Psoas muscle (tissue), 8 donors: ENCODE measurements around the gene JAGN1. TPM values are rescaled to one million over a fixed set of nuclear protein-coding genes. Genes with fewer than 3 reads are reported as not detected.
"Not testable (repeated sequence)": the region's sequence is repeated elsewhere in the genome, so short reads cannot be mapped to it uniquely, and the experiment has no call there.

ENCODE experiments used
- ATAC-seq, 4 donors: fragments of 200-7000 bp; cut with Tn5 transposase; one replicate each; pipeline ENCODE4 v1.9.1; 2020; ENCODE audit warnings: moderate library complexity in 3 of 4, mild to moderate bottlenecking in 2 of 4
- DNase-seq, 2 donors: peaks; one replicate each; pipeline ENCODE4 v3.0.0-alpha.2; 2020
- H3K27ac ChIP-seq: fragments of 200-600 bp; one replicate; pipeline ENCODE4 v1.8.0; 2022
- H3K27me3 ChIP-seq, 3 donors: fragments of 200-600 bp in 1 of 3; one replicate each; pipeline versions ENCODE4 v1.6.1 to v1.8.0; 2013 to 2022; ENCODE audit warnings: low read length in 2 of 3, mild to moderate bottlenecking in 2 of 3, moderate library complexity in 1 of 3; ENCODE audit not compliant: insufficient read depth in 3 of 3
- H3K36me3 ChIP-seq, 2 donors: fragments of 200-600 bp in 1 of 2; one replicate each; pipeline versions ENCODE4 v1.6.1 to v1.8.0; 2013 to 2022; ENCODE audit warnings: low read depth in 1 of 2, mild to moderate bottlenecking in 1 of 2, moderate library complexity in 1 of 2; ENCODE audit not compliant: insufficient read depth in 1 of 2
- H3K4me1 ChIP-seq: fragments of 200-600 bp; one replicate; pipeline ENCODE4 v1.8.0; 2022
- H3K4me3 ChIP-seq: fragments of 200-600 bp; one replicate; pipeline ENCODE4 v1.8.0; 2022; ENCODE audit warnings: mild to moderate bottlenecking
- H3K9me3 ChIP-seq: fragments of 200-600 bp; one replicate; pipeline ENCODE4 v1.8.0; 2022
- WGBS, 3 donors: extraction: QIAGEN DNeasy Blood & Tissue Kit; methylation state at CpG; one replicate each; pipeline versions ENCODE4 v1.1.6 to v1.1.7; 2013; 5-methylcytosine and 5-hydroxymethylcytosine counted together
- intact Hi-C, 2 donors: fragments of 100-400 bp; cut with DNase I; formaldehyde crosslinking; loops; one replicate each; pipeline versions ENCODE4 v1.11.0 to v1.14.2; 2022
- polyA plus RNA-seq, 3 donors: library from polyadenylated mRNA; stranded (reverse); fragments of 200-250 nt; gene quantifications; one replicate each; pipeline ENCODE4 v1.2.3, GENCODE V29; 2013
- total RNA-seq, 4 donors: library from RNA; stranded (reverse); fragmentation: NEBNext Ultra II Directional in 2 of 4; extraction: Animal tissue kit (Norgen Biotek cat#: 25700) in 2 of 4; gene quantifications; one replicate each; pipeline versions ENCODE4 v1.2.1 to v1.2.4, GENCODE V29; 2021 to 2023
- TF ChIP-seq, protein P1 (sequence below): fragments of 200-600 bp; IDR thresholded peaks from one replicate; pipeline ENCODE4 v1.8.0; 2022; ENCODE audit warnings: antibody characterized with exemption
- donor health status: healthy with polysubstance abuse.
- donor health status: DM: no; HTN: no; CAD: no; lungs with moderate emphysema.
- donor health status: Bipolar disorder and iron deficiency.
- donor health status: healthy.
- donor health status: DM: yes; HTN: yes; CAD: no.
- donor health status: DM: no; HTN: no; CAD: no.
- donor health status: DM: no; HTN: no; CAD: no.
- donor health status: DM: yes; HTN: yes; CAD: no.

JAGN1 gene
- total and polyA plus RNA-seq, 7 donors: 18.6 to 98.2 (median 44.4) TPM

DNA sequence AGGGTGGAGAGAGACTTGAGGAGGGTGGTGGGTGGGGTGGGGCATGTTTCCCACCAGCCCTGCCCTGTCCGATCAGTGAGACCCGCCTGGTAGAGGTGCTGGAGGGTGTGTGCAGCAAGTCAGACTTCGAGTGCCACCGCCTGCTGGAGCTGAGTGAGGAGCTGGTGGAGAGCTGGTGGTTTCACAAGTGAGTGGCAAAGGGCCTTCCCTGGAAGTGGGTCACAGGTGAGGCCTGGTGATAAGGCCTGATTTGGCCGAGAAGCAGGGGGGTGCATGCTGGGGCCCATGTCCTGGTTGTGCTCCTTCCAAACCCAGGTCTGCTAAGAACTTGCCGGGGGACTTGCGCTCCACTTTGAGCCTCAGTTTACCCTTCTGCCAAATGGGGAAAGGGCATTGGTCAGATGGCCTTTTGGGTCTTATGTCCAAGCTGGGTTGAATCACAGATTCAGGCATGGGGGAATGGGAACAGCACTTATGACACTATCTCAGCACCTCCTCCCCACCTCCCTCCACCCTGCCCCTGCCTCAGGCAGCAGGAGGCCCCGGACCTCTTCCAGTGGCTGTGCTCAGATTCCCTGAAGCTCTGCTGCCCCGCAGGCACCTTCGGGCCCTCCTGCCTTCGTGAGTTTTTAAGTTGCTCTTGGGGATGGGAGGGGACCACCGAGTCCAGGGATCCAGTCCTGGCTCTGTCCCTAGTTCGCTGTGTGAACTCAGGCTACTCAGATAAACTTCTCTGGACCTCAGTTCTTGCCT, 47.3 kb downstream of the JAGN1 start:
- H3K4me3 ChIP-seq: no peak overlapping the region
- 93 to 95% (median 94%) methylated on average over 13 of the region's 13 CpGs for WGBS, 3 donors
- no peak overlapping the region for H3K27ac ChIP-seq
- DNase-seq (no peak), ATAC-seq (no peak)
- peaks cover 0 to 53% of the 10 kb centered on the region in 2 donors for H3K36me3 ChIP-seq
- no peaks in the 10 kb centered on the region for H3K27me3 ChIP-seq
- H3K4me1 ChIP-seq: peaks cover 26% of the 10 kb centered on the region
- TF ChIP-seq, protein P1, sequence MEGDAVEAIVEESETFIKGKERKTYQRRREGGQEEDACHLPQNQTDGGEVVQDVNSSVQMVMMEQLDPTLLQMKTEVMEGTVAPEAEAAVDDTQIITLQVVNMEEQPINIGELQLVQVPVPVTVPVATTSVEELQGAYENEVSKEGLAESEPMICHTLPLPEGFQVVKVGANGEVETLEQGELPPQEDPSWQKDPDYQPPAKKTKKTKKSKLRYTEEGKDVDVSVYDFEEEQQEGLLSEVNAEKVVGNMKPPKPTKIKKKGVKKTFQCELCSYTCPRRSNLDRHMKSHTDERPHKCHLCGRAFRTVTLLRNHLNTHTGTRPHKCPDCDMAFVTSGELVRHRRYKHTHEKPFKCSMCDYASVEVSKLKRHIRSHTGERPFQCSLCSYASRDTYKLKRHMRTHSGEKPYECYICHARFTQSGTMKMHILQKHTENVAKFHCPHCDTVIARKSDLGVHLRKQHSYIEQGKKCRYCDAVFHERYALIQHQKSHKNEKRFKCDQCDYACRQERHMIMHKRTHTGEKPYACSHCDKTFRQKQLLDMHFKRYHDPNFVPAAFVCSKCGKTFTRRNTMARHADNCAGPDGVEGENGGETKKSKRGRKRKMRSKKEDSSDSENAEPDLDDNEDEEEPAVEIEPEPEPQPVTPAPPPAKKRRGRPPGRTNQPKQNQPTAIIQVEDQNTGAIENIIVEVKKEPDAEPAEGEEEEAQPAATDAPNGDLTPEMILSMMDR: no peak
- no peaks in the 10 kb centered on the region for H3K9me3 ChIP-seq
- intact Hi-C loops: loop anchor here in 1 of 2 donors (10.0 kb wide), 1 partner anchor 287 kb away; no protein-coding TSS in a partner anchor

DNA sequence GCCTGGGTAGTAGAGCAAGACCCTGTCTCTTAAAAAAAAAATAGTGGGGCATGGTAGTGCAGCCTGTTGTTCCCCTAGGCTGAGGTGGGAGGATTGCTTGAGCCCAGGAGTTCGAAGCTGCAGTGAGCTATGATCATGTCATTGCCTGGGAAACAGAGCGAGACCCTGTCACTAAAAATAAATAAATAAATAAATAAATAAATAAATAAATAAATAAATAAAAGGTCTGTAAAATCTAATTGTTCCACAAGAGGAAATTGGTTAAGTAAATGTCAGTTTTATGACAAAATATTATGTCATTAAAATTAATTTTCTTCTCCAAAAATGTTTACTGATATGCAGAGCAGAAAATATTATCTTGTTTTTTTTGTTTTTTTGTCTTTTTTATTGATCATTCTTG, 48.6 kb downstream of the JAGN1 start:
- intact Hi-C loops: loop anchor here in 1 of 2 donors (10.0 kb wide), 1 partner anchor 286 kb away; no protein-coding TSS in a partner anchor
- DNase-seq (no peak), ATAC-seq (no peak)
- H3K9me3 ChIP-seq: no peaks in the 10 kb centered on the region
- H3K36me3 ChIP-seq: peaks cover 0 to 66% of the 10 kb centered on the region in 2 donors
- H3K27me3 ChIP-seq: no peaks in the 10 kb centered on the region
- H3K4me3 ChIP-seq: no peak overlapping the region
- WGBS, 3 donors: 96 to 98% (median 98%) methylated on average over 2 of the region's 2 CpGs
- no peak overlapping the region for H3K27ac ChIP-seq
- TF ChIP-seq, protein P1: no peak
- peaks cover 26% of the 10 kb centered on the region for H3K4me1 ChIP-seq

DNA sequence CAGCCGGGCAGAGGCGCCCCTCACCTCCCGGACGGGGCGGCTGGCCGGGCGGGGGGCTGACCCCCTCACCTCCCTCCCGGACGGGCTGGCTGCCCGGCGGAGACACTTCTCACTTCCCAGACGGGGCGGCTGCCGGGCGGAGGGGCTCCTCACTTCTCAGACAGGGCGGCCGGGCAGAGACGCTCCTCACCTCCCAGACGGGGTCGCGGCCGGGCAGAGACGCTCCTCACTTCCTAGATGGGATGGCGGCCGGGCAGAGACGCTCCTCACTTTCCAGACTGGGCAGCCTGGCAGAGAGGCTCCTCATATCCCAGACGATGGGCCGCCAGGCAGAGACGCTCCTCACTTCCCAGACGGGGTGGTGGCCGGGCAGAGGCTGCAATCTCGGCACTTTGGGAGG, 49.5 kb downstream of the JAGN1 start:
- Histone ChIP-seq H3K36me3 (peaks cover 0 to 72% of the 10 kb centered on the region in 2 donors), H3K4me1 (peaks cover 22% of the 10 kb centered on the region)
- ATAC-seq, H3K9me3 ChIP-seq, H3K27me3 ChIP-seq, DNase-seq, H3K27ac ChIP-seq, H3K4me3 ChIP-seq: not testable (repeated sequence)
- 83 to 99% (median 96%) methylated on average over 7 to 32 of the region's 32 CpGs for WGBS, 3 donors
- intact Hi-C loops: loop anchor here in 1 of 2 donors (10.0 kb wide), 2 partner anchors 195 to 285 kb away; no protein-coding TSS in a partner anchor

DNA sequence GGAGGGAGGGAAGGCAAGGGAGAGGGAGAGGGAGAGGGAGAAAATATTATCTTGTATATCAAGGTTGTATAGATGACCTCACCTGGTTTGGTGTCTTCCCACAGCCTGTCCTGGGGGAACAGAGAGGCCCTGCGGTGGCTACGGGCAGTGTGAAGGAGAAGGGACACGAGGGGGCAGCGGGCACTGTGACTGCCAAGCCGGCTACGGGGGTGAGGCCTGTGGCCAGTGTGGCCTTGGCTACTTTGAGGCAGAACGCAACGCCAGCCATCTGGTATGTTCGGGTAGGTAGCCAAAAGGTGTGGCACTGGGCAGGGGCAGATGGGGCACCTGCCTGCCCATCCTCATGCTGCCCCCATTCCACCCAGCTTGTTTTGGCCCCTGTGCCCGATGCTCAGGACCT, 50.3 kb downstream of the JAGN1 start:
- no peak overlapping the region for H3K4me3 ChIP-seq
- no peaks in the 10 kb centered on the region for H3K27me3 ChIP-seq
- intact Hi-C loops: loop anchor here in 1 of 2 donors (10.0 kb wide), 1 partner anchor 194 kb away; no protein-coding TSS in a partner anchor
- H3K9me3 ChIP-seq: no peaks in the 10 kb centered on the region
- no peak for ATAC-seq
- H3K4me1 ChIP-seq: peaks cover 13% of the 10 kb centered on the region
- TF ChIP-seq, protein P1: no peak
- peaks cover 0 to 63% of the 10 kb centered on the region in 2 donors for H3K36me3 ChIP-seq
- DNase-seq: no peak
- no peak overlapping the region for H3K27ac ChIP-seq
- WGBS, 3 donors: 91 to 94% (median 93%) methylated on average over 10 of the region's 10 CpGs

DNA sequence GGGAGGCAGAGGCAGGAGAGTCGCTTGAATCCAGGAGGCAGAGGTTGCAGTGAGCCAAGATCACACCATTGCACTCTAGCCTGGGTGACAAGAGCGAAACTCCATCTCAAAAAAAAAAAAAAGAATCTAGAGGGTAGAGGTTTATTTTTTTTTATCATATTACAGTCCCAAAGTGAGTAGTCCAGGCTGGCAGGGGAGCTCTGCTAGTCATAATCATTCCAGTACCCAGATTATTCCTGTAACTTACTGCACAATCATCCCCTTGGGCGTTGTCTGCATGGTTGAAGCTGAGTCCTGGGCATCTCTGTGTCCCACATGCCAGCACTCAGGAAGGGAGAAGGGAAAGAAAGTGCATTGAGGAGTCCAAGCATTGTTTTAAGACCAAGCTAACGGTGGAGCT, 51.8 kb downstream of the JAGN1 start:
- no peaks in the 10 kb centered on the region for H3K27me3 ChIP-seq
- intact Hi-C loops: loop anchor here in 1 of 2 donors (10.0 kb wide), 1 partner anchor 193 kb away; no protein-coding TSS in a partner anchor
- peaks cover 0 to 49% of the 10 kb centered on the region in 2 donors for H3K36me3 ChIP-seq
- no peaks in the 10 kb centered on the region for H3K4me1 ChIP-seq
- ATAC-seq (no peak), DNase-seq (no peak)
- 79 to 89% (median 83%) methylated on average over 4 of the region's 4 CpGs for WGBS, 3 donors
- H3K4me3 ChIP-seq: no peak overlapping the region
- TF ChIP-seq, protein P1: no peak
- H3K9me3 ChIP-seq: no peaks in the 10 kb centered on the region
- H3K27ac ChIP-seq: no peak overlapping the region
